Muscle of leg (tissue), 11 donors: ENCODE measurements around the gene PTPRN2. TPM values are rescaled to one million over a fixed set of nuclear protein-coding genes. Genes with fewer than 3 reads are reported as not detected.

Source experiments
- DNase-seq: peaks from one replicate; pipeline ENCODE4 v3.0.0; 2013
- H3K27ac ChIP-seq: one replicate; pipeline ENCODE4 v1.5.1; 2013; ENCODE audit warnings: mild to moderate bottlenecking, low read length, control low read depth
- H3K27me3 ChIP-seq: one replicate; pipeline ENCODE4 v1.6.1; 2013; ENCODE audit warnings: low read length; ENCODE audit not compliant: control insufficient read depth, insufficient read depth
- H3K36me3 ChIP-seq: one replicate; pipeline ENCODE4 v1.6.1; 2013; ENCODE audit warnings: low read length; ENCODE audit not compliant: control insufficient read depth, insufficient read depth
- H3K4me1 ChIP-seq: one replicate; pipeline ENCODE4 v1.6.1; 2013; ENCODE audit warnings: low read length; ENCODE audit not compliant: control insufficient read depth, insufficient read depth
- H3K4me3 ChIP-seq: one replicate; pipeline ENCODE4 v1.5.1; 2013; ENCODE audit warnings: low read length, control low read depth
- H3K9me3 ChIP-seq: replicated peaks from 2 replicates; pipeline ENCODE4 v1.6.1; 2013; ENCODE audit warnings: low read depth, low read length; ENCODE audit not compliant: control insufficient read depth
- WGBS: methylation state at CpG from one replicate; pipeline ENCODE4 v1.1.5; 2013; ENCODE audit warnings: missing lambda C conversion rate; ENCODE audit not compliant: insufficient coverage; 5-methylcytosine and 5-hydroxymethylcytosine counted together
- polyA plus RNA-seq, 8 donors: library from polyadenylated mRNA; unstranded; fragments of 120-200 nt; gene quantifications; one replicate each; pipeline versions ENCODE4 v1.2.1 to v1.2.3, GENCODE V29; 2013; ENCODE audit warnings: inconsistent platforms in 1 of 8, low replicate concordance in 1 of 8; ENCODE audit not compliant: insufficient read length in 8 of 8, insufficient read depth in 1 of 8
- total RNA-seq: library from RNA; stranded (reverse); fragments of 120-200 nt; gene quantifications from one replicate; pipeline ENCODE4 v1.2.4, GENCODE V29; 2013

The PTPRN2 gene
- total and polyA plus RNA-seq, 9 donors, result 1.4 to 2.9 (median 2.3) TPM

DNA sequence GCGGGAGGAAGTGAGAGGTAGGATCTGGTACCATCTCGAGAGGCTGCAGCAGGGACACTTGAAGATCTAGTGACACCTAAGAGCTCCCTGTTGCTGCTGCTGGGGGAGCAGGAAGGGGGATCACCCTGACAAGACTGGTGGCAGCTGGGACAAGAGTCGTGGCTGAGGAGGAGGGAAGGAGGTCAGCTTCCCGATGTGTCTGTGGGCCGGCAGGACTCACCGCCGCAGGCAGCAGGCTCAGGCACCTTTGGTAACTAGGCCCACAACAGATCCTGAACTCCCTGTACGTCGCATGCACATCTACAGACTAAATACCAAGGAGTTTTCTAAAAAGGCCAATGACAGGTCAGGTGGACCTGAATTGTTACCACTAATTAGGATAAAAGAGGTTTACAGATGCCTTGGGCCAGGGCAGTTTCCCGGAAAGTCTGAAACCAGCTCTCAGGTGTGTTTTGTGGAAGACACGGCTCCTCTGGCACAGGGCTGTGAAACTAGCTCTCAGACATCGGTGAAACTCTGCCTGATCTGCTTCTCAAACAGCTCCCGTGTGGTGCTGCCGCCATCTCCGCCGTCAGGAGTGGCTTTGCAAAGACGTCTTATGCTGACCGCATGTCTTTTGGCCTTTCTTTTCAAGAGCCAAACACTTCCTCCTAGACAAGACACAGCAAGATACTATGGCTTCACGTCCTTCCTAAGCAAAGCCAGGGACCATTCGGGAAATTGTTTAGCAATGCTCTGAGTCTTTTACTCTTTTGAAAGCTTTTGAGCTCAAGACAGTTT is 609.7 kb downstream of the PTPRN2 start:
- Histone ChIP-seq H3K4me1 (no peaks in the 10 kb centered on the region), H3K9me3 (peaks cover 23% of the 10 kb centered on the region), H3K4me3 (no peak overlapping the region), H3K36me3 (no peaks in the 10 kb centered on the region), H3K27me3 (peaks cover 5% of the 10 kb centered on the region), H3K27ac (no peak overlapping the region)
- 62% methylated on average over 12 of the region's 20 CpGs for WGBS
- DNase-seq, result no peak

DNA sequence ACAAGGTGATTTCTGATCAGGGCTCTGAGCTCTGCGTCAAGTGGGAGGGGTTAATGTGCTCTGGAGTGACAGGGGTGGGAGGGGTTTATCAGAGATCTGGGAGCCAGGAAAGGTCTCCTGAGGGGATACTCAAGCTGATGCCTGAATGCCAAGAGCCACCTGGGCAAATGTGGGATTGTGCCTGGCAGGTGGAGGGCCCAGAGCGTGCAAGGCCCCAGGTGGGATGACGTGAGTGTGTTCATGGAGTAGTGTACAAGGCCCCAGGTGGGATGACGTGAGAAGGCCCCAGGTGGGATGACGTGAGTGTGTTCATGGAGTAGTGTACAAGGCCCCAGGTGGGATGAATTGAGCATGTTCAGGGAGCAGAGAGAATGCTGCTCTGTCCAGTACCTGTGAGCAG is 610.3 kb downstream of the PTPRN2 start:
- DNase-seq, result no peak
- Histone ChIP-seq H3K36me3 (no peaks in the 10 kb centered on the region), H3K27me3 (peaks cover 5% of the 10 kb centered on the region), H3K27ac (no peak overlapping the region), H3K4me3 (no peak overlapping the region), H3K4me1 (no peaks in the 10 kb centered on the region), H3K9me3 (peaks cover 26% of the 10 kb centered on the region)
- 85% methylated on average over 5 of the region's 5 CpGs for WGBS

DNA sequence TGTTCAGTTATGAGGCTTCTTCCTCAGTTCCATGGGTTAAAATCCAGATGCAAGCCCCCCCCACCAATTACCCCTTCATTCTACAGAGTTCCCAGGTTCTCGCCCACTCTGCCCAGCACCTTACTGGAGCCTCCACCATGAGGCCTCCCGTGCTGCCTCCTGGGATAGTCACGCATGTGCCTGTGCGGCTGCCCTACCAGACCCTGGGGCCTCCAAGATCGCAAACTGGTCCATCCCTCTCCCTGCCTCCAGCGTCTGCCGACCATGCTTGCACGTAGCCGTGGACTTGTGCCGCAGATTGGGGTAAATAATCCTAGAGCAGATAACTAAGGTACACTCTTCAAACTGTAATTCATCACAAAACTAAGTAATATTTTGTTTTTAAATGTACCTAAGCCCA is 611.2 kb downstream of the PTPRN2 start:
- no peak overlapping the region for H3K4me3 ChIP-seq
- H3K27me3 ChIP-seq, result peaks cover 5% of the 10 kb centered on the region
- H3K4me1 ChIP-seq, result no peaks in the 10 kb centered on the region
- peaks cover 26% of the 10 kb centered on the region for H3K9me3 ChIP-seq
- 84% methylated on average over 4 of the region's 10 CpGs for whole genome bisulfite sequencing
- H3K27ac ChIP-seq, result no peak overlapping the region
- H3K36me3 ChIP-seq, result no peaks in the 10 kb centered on the region
- no peak for DNase-seq

DNA sequence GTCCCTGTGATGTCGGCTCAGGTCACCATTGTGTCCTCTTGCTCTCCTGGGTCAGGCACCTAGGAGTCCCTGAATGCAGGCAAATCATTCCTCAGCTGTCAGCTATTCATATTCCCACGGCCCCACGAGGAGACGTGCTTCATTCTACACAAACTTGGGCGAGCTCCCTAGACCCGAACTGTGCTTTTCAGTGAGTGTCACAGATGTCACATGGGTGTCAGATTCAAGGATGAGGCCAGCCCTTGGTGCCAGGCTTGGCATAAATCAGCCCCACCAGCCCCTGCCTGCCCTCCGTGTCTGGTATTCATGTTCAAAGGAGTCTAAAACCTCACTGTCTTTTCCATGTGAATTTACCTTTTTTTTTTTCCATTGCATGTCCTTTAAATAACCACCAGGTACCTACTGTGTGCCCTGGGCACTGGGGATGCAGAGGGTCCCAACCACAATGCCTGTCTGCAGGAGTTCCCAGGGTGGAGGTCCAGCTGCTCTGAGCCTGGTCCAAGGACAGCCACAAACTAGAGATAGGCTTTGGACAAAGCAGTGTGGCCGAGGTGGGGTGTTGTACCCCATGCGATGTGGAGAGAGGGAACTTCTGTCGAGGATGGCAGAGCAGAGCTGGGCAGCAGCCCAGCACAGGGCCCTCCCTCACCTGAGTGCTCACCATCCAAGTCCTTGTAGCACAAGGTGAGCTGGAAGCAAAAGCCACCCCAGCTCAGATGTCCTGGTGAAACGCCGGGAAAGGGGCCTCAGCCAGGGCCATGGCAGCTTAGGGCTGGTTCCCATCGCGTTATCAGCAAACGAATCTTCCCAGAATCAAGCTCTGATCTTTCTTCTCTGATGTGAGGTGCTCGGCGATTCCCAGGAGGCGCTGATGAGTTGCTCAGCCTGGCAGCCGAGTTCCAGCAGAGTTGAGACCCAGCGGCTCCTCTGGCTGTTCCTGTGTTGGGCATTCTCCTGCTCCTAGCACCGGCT is 611.9 kb downstream of the PTPRN2 start:
- WGBS, result 85% methylated on average over 17 of the region's 21 CpGs
- no peak for DNase-seq
- H3K27ac ChIP-seq, result no peak overlapping the region
- H3K36me3 ChIP-seq, result no peaks in the 10 kb centered on the region
- no peak overlapping the region for H3K4me3 ChIP-seq
- H3K9me3 ChIP-seq, result peaks cover 26% of the 10 kb centered on the region
- no peaks in the 10 kb centered on the region for H3K4me1 ChIP-seq
- H3K27me3 ChIP-seq, result peaks cover 3% of the 10 kb centered on the region

DNA sequence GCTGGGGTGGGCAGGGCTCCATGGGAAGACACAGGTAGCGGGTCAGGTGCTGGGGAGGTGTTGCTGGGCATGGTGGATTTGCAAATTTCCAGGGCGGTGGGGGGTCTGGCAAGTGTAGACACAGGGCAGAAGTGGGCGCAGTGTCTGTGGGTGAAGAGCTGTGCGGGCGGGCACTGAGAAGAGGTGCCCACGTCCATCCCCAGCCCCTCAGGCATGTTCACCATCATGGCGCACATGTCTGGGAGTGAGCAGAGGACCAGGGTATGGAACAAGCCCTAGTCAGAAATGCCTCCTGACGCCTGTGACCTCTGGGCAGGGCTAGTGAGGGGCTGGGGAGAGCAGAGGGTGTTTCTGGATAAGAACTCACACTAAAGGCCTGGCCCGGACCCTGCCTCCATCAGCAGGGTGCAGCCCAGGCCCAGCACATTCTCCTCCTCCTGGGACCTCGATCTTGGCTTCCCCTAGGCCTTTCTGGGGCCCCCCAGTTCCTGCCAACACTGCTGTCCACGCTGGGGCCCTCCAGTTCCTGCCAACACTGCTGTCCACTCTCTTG is 612.9 kb downstream of the PTPRN2 start:
- 82% methylated on average over 6 of the region's 11 CpGs for WGBS

DNA sequence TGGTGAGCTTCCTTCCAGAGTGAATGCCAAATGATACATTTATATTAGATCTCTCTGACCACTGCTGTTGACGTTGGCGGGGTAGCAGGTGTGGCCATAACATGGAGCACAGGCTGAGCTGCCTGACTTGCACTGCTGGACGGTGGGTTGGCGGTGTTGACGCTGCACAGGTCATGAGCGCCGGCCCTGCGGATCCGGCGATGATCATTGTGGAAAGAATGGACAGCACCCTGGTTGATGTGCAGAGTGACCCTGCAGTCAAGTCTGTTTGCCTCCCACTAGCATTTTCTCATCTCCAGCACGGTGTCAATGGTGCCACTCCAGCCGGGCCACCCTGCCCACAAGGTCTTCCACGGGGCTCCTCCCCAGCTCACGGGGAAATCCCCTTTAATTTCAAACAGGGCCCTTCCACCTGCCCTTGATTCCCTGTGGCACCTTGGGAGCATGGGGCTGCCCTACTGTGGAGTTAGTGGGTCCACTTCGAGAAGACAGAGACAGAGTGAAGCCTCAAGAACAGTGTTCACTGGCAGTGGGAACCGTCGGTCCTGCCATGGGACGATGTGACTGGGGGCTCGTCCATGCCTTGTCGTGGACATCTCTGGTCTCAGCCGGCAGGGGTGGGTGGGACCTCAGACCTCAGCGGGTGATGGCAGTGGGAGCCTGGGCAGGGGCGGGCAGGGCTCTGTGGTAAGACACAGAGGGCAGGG is 613.5 kb downstream of the PTPRN2 start:
- H3K27ac ChIP-seq, result no peak overlapping the region
- no peak for DNase-seq
- H3K4me3 ChIP-seq, result no peak overlapping the region
- peaks cover 26% of the 10 kb centered on the region for H3K9me3 ChIP-seq
- H3K36me3 ChIP-seq, result no peaks in the 10 kb centered on the region
- 91% methylated on average over 21 of the region's 23 CpGs for WGBS
- H3K4me1 ChIP-seq, result no peaks in the 10 kb centered on the region
- no peaks in the 10 kb centered on the region for H3K27me3 ChIP-seq

More for the DNA sequence above, 612.9 kb downstream of the PTPRN2 start:
- no peak overlapping the region for H3K4me3 ChIP-seq
- no peak for DNase-seq
- peaks cover 2% of the 10 kb centered on the region for H3K27me3 ChIP-seq
- H3K36me3 ChIP-seq, result no peaks in the 10 kb centered on the region
- no peak overlapping the region for H3K27ac ChIP-seq
- H3K4me1 ChIP-seq, result no peaks in the 10 kb centered on the region
- peaks cover 26% of the 10 kb centered on the region for H3K9me3 ChIP-seq

DNA sequence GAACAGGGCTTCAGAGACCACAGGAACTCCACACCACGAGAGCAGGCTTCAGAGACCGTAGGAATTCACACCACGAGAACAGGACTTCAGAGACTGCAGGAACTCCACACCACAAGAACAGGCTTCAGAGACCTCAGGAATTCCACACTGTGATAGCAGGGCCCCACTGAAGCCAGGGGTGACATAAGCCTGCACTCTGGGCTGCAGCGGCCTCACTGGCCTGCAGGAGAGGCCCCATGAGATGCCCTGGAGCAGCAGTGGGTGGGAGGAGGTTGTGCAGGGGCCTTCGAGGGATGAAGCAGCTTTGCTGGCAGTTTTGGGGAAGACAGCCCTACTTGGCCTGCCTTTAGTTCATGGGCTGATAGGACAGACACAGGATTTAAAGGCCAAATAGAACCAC is 614.7 kb downstream of the PTPRN2 start:
- DNase-seq, result no peak
- no peak overlapping the region for H3K27ac ChIP-seq
- H3K4me3 ChIP-seq, result no peak overlapping the region
- H3K9me3 ChIP-seq, result peaks cover 26% of the 10 kb centered on the region
- 81% methylated on average over 5 of the region's 5 CpGs for WGBS
- no peaks in the 10 kb centered on the region for H3K4me1 ChIP-seq
- H3K36me3 ChIP-seq, result no peaks in the 10 kb centered on the region
- no peaks in the 10 kb centered on the region for H3K27me3 ChIP-seq

DNA sequence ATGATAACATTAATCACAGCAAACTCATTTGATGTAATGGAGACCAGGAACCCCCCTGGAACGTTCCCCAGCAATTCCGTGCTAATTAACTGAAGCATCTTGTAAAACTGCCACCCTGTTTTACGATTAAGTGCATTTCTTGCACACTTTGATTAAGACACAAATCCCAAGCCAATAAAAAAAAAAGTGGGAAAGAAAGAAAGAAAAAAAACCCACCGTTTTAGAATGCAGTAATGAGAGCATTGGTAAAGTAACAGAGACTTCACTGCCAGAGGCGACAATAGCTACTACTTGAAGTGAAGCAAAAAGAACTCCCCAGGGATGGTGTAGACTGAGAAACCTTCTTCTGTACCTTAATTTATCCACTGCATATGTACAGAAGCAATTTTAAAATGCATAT is 616.1 kb downstream of the PTPRN2 start:
- H3K4me1 ChIP-seq, result no peaks in the 10 kb centered on the region
- DNase-seq, result no peak
- H3K27ac ChIP-seq, result no peak overlapping the region

DNA sequence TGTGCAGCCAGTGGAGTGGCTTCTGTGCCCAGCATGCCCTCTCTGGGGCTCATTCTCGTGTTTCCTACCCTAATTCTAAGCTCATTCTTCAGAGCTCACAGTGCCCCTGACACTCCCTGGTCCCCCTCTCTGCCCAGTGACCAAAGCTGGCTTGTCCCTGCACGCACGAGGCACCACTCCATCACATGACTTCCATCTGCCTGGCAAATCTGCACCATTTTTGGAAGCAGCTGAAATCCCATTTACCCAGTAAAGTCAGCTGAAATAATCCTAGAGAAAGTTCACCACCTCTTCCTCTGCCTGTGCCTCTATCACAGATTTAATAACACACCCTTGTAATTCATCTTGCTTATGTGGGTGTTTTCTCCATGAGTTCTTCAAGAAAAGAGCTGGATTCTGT is 616.9 kb downstream of the PTPRN2 start:
- no peak overlapping the region for H3K27ac ChIP-seq
- whole genome bisulfite sequencing, result 44% methylated on average over 3 of the region's 3 CpGs
- H3K36me3 ChIP-seq, result no peaks in the 10 kb centered on the region
- no peak overlapping the region for H3K4me3 ChIP-seq
- DNase-seq, result no peak
- H3K27me3 ChIP-seq, result no peaks in the 10 kb centered on the region
- no peaks in the 10 kb centered on the region for H3K4me1 ChIP-seq
- H3K9me3 ChIP-seq, result peaks cover 23% of the 10 kb centered on the region

More for the DNA sequence above, 616.1 kb downstream of the PTPRN2 start:
- no CpG with 5 or more reads among the region's 5 CpGs for WGBS
- peaks cover 26% of the 10 kb centered on the region for H3K9me3 ChIP-seq
- no peaks in the 10 kb centered on the region for H3K27me3 ChIP-seq
- H3K36me3 ChIP-seq, result no peaks in the 10 kb centered on the region
- no peak overlapping the region for H3K4me3 ChIP-seq
